Measurements from ENCODE around the gene SLC39A7.

DNA sequence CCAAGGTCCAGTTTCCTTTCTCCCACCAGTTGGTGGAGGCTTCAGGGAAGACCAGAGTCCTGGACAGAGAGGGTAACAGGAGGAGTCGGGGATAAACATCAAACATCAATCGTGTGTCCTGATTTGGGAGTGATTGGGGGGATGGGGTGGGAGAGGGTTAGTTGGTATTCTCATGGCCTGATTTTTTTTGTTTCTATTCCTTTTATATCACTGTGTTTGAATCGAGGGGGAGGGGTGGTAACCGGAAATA is 3.4 kb downstream of the SLC39A7 start:
- TF ChIP-seq EZH2 (IDR thresholded peaks at IDR 0.05; ENCODE audit: low read length, unreplicated experiment) (no peak), EZH2phosphoT487 (IDR thresholded peaks at IDR 0.05; ENCODE audit: borderline replicate concordance, low read length) (no peak)
- TF ChIP-seq, protein P1, sequence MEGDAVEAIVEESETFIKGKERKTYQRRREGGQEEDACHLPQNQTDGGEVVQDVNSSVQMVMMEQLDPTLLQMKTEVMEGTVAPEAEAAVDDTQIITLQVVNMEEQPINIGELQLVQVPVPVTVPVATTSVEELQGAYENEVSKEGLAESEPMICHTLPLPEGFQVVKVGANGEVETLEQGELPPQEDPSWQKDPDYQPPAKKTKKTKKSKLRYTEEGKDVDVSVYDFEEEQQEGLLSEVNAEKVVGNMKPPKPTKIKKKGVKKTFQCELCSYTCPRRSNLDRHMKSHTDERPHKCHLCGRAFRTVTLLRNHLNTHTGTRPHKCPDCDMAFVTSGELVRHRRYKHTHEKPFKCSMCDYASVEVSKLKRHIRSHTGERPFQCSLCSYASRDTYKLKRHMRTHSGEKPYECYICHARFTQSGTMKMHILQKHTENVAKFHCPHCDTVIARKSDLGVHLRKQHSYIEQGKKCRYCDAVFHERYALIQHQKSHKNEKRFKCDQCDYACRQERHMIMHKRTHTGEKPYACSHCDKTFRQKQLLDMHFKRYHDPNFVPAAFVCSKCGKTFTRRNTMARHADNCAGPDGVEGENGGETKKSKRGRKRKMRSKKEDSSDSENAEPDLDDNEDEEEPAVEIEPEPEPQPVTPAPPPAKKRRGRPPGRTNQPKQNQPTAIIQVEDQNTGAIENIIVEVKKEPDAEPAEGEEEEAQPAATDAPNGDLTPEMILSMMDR (conservative IDR thresholded peaks at IDR 0.05; ENCODE audit: low read depth, low read length), result no peak
